Stimulated activated CD4-positive, alpha-beta T cell treated with anti-CD3 and anti-CD28 coated beads, Interleukin-4, amount 100 ng/mL, for 1 hour (primary cell): ENCODE data around the gene EEFSEC.

Experiments
- DNase-seq: peaks from one replicate; pipeline ENCODE4 v3.0.0-alpha.2; 2020

Gene EEFSEC

GRCh38 chr3:128245460-128245859, 92.2 kb downstream of the EEFSEC start:
- DNase-seq: no peak

DNA sequence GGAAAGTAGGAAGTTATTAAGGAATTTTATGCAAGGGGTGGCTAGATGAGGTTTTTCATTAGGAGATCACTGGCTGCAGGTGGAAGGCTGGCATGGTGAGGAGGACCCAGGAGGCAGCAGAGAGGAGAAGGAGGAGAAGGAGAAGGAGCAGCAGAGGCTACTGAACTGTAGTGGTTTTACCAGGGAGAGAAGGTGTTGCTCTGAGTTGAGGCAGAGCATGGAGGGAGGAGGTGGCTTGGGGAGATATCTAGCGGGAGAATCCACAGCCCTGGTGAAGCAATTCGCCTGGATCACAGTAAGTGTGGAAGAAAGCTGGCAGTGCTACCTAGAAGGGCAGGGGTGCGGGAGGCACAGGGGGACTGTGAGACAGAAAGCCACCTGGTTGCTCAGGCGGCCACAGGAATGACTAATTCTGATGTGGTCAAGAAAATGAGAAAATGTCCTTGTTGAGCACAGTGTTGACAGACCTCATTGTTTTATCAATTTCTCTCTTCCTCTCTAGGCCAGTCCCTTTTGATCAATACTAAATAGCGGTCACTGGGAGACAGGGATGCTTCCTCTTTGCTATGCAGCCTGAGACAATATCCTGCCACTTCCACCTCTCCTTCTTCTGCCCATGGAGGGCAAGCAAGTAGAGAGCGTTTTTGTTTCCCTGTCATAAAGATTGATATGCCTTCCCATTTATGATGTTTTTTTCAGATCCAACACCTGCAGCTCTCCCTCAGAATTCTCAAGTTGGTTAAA, 94.6 kb downstream of the EEFSEC start:
- DNase-seq: no peak

GRCh38 chr3:128252083-128252482, 98.8 kb downstream of the EEFSEC start:
- no peak for DNase-seq

- DNase-seq: no peak
Measured at GRCh38 chr3:128253150-128253549, 99.9 kb downstream of the EEFSEC start.

DNA sequence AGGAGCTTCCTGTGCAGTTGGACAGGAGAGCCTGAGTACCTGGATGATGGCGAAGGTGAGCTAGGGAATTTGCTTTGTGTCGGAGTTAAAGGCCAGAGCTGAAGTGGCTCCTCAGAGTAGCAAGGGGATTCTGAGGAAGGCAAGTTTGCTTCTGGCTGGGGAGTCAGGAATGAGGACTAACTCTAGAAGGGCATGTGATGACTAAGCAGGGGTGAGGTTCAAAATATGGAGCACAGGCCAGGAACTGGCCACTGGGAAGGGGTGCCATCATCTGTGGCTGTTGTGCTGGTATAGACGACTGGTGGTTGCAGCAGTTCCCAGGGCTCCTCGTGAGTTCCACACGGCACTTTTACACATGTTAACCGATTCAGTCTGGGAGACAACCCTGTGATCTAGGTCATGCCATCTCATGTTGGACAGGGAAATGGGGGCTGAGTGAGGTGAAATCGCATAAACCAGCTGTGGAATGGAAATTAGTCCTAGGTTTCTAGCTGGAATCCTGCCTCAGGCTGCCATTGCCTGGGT, 100.8 kb downstream of the EEFSEC start:
- DNase-seq: no peak

- DNase-seq: no peak
Measured at GRCh38 chr3:128254967-128255366, 101.7 kb downstream of the EEFSEC start.

DNA sequence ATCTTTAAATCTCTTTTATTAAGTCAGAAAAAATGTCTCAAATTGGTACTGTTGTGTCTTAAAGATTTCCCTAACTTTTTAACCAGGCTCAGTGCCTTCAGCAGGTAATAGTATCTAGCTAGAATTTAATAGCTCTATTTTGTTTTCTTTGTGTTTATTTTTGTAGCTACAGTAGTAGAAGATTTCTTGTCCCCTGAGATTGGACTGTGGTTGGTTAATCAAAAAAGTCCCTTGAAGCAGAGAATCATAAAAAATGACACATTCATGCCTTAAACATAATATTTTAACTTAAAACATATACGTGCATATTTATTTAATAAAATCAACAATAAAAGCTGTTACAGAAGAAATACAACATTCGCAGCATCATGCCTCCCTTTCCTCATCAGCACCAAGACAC, 102.8 kb downstream of the EEFSEC start:
- DNase-seq: no peak

GRCh38 chr3:128257632-128258031, 104.4 kb downstream of the EEFSEC start:
- no peak for DNase-seq

DNA sequence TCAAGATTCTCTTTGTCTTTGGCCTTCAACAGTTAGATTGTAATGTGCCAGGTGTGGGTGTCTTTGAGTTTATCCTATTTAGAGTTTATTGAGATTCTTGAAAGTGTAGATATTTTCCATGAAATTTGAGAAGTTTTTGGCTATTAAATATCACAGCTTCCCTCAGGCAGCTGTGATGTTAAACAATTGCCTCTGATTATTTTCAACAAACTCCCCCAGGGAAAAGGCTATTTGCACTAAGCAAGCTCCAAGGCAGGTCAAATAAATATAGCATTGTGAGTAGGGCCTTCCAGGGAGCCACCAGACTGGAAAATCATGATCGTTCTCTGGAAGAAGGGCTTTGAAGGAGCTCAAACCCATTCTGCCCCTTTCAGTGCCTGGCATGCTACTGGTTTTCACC, 107.0 kb downstream of the EEFSEC start:
- DNase-seq: no peak

DNA sequence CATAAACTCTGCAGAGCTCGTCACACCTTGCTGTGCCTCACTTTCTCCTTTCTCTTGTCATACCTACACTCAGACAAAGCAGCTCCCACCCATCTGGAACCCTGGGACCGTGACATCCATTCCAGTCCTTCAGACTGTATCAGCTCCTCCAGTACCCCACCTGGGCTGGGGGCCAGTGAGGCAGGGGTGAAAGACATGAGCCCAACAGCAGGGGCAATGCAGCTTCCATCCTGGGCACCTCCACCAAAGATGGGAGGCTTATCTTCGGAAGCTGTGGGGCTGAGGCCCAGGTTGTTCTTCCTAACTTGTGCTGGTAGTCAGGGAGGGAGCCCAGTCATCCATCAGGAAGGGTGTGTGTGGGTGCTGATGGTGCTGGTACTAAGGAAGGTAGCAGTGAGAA, 109.2 kb downstream of the EEFSEC start:
- no peak for DNase-seq

DNA sequence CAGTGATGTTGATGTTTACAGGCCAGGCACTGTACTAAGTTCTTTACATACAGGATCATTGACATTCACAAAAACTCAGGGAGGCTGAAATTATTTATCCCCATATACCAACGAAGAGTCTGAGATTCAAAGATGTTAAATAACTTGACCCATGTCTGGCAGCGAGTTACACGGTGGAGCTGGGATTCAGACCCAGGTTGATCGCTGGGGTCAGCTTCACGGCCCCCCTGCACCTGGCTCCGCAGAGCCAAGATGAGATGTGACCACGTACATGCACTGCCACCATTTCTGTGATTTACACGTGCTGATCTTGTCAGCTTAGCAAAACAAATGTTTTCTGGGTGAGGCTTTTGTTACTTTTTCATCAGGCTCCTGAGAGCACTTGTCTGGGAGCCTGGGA, 109.8 kb downstream of the EEFSEC start:
- no peak for DNase-seq

- DNase-seq: no peak
Measured at GRCh38 chr3:128263946-128264345, 110.7 kb downstream of the EEFSEC start.

DNA sequence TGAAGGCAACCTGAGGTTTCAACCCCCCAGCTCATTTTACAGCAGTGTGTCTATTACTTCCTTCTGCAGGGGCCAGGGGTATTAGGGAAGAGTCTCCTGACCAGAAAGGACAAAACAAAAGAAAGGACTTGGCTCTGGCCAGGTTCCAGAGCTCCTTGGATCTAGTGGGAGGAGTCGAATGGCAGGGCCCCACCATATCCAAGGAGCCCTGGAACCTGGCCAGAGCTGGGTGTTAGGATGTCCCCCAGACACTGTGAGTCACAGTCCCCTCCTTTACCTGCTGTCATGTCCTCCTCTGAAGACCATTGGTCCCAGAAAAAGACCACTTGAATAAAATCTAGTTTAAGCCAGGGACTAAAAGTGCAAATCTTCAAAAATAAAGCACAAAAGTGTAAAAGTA, 113.2 kb downstream of the EEFSEC start:
- DNase-seq: no peak

DNA sequence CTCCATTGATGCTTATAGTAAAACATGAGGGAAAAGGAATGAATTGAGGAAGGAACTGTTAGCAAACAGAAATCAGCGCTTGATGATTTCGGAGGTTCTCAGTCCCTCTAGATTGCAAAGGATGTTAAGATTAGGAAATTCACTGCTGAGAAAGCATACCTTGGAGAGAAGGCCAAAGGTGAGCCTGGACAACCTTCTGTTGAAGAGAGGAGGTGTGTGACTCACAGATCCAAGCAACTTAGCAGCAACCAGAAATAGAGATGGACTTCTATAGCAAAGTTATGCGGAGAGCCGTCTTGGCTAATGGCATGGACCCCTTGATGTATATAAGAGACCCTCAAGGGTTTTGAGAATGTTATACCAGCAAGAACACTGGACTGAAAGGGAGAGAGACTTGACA, 114.3 kb downstream of the EEFSEC start:
- no peak for DNase-seq

- no peak for DNase-seq
Measured at GRCh38 chr3:128269006-128269775, 115.9 kb downstream of the EEFSEC start.

GRCh38 chr3:128269796-128270195, 116.5 kb downstream of the EEFSEC start:
- DNase-seq: no peak

DNA sequence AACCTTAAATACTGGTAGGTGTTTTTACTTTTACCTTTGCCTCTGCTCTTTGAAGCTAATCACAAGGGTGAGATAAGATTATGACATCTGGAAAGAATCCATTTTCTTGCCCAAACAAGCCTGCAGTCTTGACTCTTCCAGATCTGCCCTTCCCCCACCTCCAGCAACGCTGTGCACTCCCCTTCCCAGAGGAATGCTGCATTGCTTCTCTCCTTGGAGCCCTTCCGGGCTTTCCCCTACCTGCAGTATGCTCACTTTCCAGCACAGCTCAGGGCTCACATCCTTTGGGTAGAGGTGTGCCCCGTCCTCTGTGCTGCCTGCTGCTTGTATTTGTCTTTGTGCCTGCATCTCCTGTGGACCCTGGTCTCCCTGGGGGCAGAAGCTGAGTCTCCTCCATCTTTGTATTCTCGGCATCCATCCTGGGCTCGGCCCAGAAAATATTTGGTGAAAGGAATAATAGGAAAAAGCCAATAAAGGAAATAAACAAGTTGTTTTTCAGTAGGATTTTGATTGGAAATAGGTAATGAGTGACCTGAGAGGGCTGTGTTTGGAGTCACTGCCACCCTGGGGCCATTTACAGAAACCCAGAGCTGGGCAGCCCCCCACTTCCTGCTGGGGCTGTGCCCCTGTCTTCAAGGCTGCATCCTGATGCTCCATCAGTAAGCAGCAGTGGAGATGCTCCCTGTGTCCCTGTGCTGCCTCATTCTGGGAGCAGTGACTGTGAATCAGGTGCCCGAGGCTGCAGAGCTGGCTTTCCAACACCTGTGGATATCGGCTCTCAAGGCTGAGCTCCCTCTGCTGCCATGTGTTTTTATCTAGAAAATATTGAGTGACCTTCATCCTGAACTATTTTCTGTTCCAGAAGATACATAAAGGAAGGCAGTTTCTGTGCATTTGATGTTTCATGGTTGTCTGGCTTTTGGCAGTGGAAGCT, 117.5 kb downstream of the EEFSEC start:
- DNase-seq: no peak

GRCh38 chr3:128271536-128272332, 118.5 kb downstream of the EEFSEC start:
- no peak for DNase-seq

GRCh38 chr3:128273109-128273840, 120.0 kb downstream of the EEFSEC start:
- DNase-seq: no peak

- DNase-seq: no peak
Measured at GRCh38 chr3:128273841-128274573, 120.7 kb downstream of the EEFSEC start.

- no peak for DNase-seq
Measured at GRCh38 chr3:128274837-128275236, 121.6 kb downstream of the EEFSEC start.
